GM21717 (cell line): ENCODE results near the gene SARS2.
"Not testable (repeated sequence)": the region's sequence is repeated elsewhere in the genome, so short reads cannot be mapped to it uniquely, and the experiment has no call there.

ENCODE experiments used
- ATAC-seq: cut with Tn5 transposase; IDR thresholded peaks from one replicate; pipeline ENCODE4 v1.9.1; 2021; ENCODE audit warnings: mild to moderate bottlenecking, moderate library complexity; ENCODE audit not compliant: unreplicated experiment

SARS2 gene

DNA sequence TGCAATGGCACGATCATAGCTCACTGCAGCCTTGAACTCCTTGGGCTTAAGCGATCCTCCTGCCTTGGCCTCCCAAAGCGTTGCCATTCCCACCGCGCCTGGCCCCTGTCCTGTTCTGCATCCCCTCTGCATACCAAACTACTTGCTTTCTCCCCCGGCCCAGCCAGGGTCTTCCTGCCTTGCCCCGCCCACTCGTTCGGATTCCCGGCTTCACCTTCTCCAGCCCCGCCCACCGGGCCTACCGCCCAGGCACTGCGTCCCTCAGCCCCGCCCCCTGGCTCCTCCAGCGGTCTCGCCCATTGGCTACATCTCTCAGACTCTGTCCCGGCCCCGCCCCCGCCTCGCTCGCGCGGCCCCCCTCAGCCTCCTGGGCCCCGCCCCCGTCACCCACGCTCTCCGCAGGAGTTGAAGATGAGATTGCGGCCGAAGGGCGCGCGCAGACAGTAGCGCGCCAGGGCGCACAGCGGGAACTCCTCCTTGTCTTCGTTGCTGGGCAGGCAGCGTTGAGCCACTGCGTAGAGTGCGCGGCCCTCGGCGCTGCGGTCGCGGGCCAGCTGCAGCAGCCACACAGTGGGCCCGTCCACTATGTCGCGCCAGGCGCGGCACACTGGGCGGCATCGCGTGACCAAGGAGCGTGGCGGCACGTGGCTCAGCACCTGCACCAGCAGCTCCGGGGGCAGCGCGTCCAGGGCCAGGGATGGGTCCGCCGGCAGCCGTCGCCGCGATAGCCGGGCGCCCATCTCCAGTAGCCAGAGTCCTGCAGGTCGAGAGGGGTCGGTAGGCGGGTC is 19.2 kb upstream of the SARS2 start:
- no peak for ATAC-seq

- no peak for ATAC-seq
These were observed 15.9 kb upstream of the SARS2 start for GRCh38 chr19:38946229-38947010.

GRCh38 chr19:38945562-38946228 is 15.1 kb upstream of the SARS2 start:
- no peak for ATAC-seq

DNA sequence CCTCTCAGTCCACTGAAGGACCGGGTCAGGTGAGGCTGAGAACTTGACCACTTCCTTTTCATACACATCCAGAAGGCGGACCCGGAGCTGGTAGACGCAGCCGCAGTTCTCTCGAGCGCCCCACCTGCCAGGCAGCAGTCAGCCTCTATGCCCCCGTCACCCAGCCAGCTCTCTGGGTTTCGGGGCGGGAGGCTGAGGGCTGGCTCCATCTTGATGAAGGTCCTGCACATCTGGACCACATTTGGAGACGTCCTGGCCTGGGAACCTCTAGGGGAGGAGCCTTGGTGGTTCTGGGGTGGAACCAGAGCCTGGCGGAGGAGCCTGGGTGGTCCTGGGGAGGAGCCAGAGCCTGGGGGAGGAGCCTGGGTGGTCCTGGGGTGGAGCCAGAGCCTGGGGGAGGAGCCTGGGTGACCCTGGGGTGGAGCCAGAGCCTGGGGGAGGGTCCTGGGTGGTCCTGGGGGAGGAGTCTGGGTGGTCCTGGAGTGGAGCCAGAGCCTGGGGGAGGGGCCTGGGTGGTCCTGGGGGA is 14.5 kb upstream of the SARS2 start:
- no peak for ATAC-seq

GRCh38 chr19:38942471-38943181 is 12.1 kb upstream of the SARS2 start:
- no peak for ATAC-seq

DNA sequence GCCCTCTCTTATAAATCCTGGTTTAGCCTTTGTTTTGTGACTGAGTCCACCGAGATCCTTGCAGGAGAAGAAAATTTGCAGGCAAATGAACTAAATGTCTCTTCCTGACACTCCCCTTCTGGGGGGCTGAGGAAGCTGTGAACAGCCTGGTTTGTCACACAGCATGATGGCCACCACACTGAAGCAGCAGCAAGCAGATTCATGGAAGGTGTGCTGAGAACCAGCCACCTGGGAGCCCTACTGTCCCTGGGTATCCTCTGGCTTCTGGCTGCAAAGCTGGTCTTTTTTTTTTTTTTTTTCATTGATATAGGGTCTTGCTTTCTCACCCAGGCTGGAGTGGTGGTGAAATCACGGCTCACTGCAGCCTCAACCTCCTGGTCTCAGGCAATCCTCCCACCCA is 11.4 kb upstream of the SARS2 start:
- ATAC-seq = no peak

- not testable (repeated sequence) for ATAC-seq
These were observed 10.9 kb upstream of the SARS2 start for GRCh38 chr19:38941466-38941865.

DNA sequence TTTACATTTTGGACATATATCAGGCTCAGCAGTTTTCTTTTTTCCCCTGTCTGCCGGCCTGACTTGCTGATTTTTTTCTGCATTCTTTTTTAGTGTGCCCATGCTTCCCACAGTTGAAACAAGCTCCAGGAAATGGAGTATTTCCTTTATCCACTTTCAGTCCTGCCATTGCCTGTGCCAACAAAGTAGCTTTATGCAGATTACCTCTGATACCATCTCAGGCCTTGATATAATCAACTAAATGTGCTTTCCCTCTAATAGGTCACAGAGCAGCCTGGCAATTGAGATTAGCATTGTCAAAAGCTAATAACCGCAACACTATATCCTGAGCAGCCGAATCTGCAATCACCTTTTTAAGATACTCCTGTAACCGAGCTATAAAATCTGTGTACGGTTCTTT is 9.4 kb upstream of the SARS2 start:
- no peak for ATAC-seq

DNA sequence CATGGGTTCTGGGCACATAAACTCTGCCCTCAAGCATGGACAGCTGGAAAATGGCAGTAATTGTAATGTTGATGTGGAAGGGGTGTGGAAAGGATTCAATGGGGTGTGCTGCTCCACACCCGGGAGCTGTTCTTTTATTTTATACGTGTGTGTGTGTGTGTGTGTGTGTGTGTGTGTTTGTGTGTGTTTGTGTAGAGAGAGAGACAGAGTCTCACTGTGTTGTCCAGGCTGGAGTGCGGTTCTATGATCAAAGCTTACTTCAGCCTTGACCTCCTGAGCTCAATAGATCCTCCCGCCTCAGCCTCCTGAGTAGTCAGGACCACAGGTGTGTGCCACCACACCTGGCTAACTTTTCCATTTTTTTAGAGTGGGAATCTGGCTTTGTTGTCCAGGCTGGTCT is 3.0 kb upstream of the SARS2 start:
- no peak for ATAC-seq

GRCh38 chr19:38932425-38933179 is 2.0 kb upstream of the SARS2 start:
- ATAC-seq = no peak

GRCh38 chr19:38931521-38931793 is 894 bp upstream of the SARS2 start:
- no peak for ATAC-seq

DNA sequence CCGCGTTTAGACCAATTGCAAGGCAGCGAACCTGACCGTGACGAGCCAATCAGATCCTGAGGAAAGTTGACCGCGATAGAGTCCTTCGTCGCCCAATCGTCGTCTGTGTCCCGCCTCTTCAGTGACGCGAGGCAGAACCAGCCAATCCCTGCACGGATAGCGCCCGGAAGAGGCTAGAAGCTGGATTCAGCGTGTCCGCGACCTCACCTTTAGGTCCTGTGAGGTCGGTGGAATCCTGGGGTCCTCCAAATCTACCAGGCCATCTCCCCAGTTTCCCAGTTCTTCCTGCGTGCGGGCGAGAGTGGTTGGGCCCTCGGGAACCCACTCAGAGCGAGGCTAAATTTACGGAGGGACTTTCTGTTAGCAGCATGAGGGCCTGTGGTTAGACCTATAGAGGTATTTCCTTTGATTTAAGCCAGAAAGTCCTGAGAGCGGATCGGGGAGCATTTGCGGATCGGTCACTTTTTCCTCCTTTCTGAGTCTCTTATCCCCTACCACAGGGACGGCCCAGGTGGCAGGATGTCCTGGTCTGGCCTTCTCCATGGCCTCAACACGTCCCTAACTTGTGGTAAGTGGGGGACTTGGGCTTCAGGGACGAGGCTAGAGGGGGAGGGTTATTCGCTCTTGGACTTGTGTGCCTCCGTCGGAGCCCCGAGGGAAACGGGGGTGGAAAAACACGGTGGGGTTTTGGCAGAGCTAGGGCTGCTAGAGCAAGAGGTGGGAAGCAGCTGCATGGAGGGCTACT is 385 bp upstream of the SARS2 start, which contains the start of gene MRPS12:
Gene MRPS12 (plus strand): TSS at position 169 of the 745 bp plus-strand sequence. CDS start 351 bp downstream, at position 520.
- peak; percentile 84 for ATAC-seq

GRCh38 chr19:38928391-38929001 is 2.1 kb downstream of the SARS2 start:
- ATAC-seq = no peak

DNA sequence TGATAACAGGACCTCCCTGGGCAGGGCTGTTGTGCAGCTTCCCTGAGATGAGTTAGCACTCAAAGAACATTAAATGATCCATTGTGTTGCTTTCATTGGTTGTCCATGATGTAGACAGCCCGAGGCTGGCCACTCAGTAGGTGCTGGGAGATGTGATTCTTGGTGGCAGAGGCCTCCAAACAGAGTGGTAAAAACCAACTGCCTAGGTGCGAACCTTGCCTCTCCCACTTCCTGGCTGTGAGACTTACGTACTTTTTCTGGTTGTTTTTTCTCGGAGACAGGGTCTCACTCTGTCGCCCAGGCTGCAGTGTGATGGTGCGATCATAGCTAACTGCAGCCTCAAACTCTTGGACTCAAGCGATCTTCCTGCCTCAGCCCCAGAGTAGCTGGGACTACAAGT is 6.2 kb downstream of the SARS2 start:
- no peak for ATAC-seq

- no peak for ATAC-seq
These were observed 8.1 kb downstream of the SARS2 start for GRCh38 chr19:38922482-38922881.

- ATAC-seq = no peak
These were observed 8.9 kb downstream of the SARS2 start for GRCh38 chr19:38921420-38922274.

DNA sequence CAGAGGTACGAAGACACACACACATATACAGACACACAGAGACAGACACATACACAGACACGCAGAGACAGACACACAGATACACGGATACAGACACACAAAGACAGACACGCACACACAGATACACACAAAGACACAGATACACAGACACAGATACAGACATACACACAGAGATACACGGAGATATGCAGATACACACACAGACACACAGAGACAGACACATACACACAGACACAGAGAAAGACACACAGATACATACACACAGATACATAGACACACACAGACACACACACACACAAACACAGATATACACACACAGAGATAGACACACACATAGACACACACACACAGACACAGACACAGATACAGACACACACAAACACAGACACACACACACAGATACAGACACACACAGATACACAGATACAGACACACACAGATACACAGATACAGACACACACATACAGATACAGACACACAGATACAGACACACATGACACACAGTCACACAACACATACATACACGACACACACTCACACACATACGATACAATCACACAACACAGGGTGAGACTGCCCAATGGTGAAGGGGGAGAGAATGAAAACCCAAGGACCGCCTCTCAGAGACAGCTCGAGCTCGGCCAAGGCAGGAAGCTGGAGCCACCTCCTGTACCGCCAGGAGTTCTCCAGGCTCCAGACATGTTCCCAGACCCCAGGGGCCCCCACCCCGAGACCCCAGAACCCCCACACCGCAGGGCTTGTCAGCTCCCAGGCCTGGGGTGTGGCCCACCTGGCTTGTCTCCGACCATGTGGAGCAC is 9.8 kb downstream of the SARS2 start:
- ATAC-seq = no peak
